ENCODE measurements around the gene LY6G6D.

Gene LY6G6D, protein sequence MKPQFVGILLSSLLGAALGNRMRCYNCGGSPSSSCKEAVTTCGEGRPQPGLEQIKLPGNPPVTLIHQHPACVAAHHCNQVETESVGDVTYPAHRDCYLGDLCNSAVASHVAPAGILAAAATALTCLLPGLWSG

DNA sequence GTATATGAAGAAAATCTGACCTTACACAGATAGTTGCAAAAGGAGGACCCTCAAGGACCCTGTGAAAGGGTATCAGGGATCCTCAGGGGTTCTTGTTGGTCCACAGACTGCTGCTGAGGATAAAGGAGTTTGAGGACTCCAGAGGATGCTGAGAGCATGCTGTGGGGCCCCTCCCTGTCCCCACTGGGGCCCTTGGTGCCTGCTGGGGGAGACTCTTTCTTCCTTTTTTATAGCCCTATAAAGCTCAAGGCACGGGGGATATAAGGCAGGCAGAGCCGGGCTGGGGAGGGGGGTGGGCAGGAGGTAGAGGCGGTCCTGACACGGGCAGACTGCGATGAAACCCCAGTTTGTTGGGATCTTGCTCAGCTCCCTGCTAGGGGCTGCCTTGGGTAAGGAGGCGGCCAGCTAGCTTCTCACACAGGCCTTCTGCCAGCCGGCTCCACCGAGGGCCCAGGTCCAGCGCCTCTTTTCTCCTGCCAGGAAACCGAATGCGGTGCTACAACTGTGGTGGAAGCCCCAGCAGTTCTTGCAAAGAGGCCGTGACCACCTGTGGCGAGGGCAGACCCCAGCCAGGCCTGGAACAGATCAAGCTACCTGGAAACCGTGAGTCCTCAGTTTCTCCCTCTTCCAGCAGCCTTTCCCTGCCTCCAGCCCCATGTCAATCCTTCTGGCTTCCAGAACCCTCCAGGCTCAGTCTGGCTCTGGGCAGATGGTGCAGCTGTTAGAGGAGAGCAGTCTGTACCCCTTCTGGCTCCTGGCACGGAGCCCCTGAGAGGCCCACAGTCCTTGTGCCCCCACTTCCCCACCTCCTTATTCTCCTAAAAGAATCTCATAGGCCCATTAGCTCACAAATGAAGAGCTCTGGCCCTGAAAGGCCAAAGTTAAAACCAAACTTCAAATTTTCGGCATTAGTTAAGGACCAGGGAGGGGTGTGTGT lies at the start of gene LY6G6D:
Gene LY6G6D (plus strand): TSS at position 327 of the 937 bp plus-strand sequence. CDS start 8 bp downstream, at position 335.
- no peak for DNase-seq

GRCh38 chr6:31665501-31666336 lies 49.4 kb upstream of the LY6G6D start, which contains the start of gene CSNK2B:
TSS of gene CSNK2B (plus strand) at chr6:31666080. CDS start at chr6:31666832, 752 bp downstream.
- peak; percentile 99 for DNase-seq

DNA sequence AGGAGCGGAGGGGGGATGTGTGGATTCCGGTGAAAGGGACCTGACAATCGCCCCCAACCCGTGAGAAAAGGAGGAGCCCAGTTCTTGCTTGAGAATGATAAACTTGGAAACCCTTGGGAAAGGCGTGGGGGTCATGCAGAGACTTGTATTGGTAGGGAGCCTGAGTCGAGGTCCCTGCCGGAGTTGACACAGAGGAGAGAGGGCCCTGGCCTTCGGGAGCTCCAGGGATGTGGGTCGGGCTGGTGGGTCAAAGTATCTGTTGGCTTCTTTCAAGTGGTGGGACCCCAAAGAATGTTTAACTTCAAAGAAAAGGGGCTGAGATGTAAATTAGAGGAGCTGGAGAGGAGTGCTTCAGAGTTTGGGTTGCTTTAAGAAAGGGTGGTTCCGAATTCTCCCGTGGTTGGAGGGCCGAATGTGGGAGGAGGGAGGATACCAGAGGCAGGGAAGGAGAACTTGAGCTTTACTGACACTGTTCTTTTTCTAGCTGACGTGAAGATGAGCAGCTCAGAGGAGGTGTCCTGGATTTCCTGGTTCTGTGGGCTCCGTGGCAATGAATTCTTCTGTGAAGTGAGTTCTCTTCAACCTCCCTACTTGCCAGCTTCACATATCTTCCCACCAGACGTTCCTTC lies 48.7 kb upstream of the LY6G6D start:
- no peak for DNase-seq

- no peak for DNase-seq
These were observed 45.5 kb upstream of the LY6G6D start, which contains the start of gene LY6G5B for GRCh38 chr6:31669676-31670075. TSS of gene LY6G5B (plus strand) at chr6:31669976. CDS start at chr6:31670951, 975 bp downstream.

DNA sequence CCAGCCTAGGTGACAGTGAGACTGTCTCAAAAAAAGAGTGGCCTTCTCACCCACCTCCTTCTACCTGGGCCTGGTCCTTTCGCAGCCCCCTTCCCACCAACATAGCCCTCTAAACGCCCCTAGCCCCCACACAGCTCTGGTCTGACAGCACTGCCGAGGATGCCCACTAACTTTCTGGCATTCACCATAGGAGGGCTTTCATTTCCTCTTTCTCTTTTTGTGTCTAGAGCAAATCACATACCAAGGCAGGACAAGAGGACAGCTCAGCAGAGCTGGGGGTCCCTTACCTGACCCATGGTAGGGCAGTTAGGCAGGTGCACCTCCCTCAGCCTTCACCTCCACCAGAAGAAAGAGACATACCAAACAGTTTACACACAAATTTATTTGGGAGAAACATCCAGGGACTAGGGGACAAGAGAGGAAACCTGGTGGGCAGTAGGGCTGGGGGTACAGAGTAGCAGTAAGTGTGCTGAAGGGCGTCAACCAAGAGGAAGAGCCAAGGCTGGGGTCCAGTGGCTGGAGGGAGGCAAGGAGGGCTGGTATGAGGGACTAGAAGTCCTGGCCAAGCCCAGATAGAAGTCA lies 38.7 kb upstream of the LY6G6D start:
- no peak for DNase-seq

DNA sequence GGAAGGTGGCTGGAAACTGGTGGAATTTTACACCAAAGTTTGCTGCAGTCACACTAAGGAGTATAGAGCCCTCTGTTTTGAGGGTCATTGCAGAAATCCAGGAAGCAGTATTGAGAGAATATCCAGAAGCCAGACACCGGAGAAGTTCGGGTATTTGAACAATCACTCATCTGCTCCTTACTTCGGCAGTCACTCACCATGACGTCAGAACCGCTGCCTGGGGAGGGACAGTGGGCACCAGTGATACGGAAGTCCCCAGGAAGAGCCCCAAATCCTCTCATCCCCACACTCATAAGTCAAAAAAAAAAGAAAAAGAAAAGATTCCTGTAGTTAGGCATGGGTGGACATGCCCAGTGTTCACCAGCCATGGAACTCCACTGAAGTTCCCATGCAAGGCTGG lies 38.2 kb upstream of the LY6G6D start:
- DNase-seq, result no peak

DNA sequence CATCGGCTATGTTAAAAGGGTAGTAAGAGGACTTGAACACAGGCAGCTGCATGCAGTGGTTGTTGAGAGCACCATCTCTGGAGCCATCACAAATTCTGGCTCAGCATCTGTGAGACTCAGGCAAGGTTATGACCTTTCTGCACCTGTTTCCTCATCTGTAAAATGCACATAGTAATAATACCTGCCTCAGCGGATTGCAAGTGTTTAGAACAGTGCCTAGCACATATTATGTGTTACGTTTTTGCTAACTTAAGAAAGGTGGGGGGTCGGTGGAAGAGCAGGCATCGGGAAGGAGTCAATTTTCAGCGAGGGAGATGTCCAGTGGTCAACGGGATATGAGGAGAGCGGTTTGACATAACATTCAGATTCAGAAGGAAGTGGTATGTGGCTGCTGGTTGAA lies 37.2 kb upstream of the LY6G6D start:
- no peak for DNase-seq

GRCh38 chr6:31680226-31681134 lies 34.7 kb upstream of the LY6G6D start, which contains the start of gene LY6G5C:
TSS of gene LY6G5C (minus strand) at chr6:31681067. CDS start at chr6:31680373, 694 bp downstream.
- DNase-seq, result peak; percentile 85

DNA sequence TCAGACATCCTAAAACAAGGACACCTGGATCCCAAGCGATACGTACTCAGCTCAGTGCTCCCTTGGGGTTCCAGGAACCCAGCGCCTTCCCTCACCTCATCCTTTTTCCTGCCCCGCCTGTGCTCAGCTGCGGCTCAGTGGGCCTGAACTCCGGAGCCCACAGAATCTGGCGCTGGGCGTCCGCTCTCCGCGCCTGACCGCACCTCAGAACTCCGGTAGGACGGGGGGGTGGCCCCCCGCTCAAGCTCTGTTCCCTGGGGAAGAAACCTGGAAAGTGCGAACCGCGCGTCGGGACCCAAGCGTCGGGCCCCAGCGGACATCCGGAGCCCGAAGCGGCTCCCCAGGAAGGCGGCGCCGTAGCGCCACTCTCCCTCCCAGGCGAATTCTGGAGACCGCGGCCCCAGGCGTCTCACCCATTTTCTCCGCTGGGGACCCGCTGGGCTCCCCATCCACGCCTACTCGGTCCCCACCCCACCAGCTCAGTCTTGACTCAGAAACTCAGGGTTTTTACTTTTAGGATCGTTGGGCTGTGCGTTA lies 33.9 kb upstream of the LY6G6D start:
- DNase-seq, result peak; percentile 60

- no peak for DNase-seq
These were observed 31.6 kb upstream of the LY6G6D start for GRCh38 chr6:31683591-31683990.

- DNase-seq, result no peak
These were observed 28.7 kb upstream of the LY6G6D start for GRCh38 chr6:31686483-31686882.

- DNase-seq, result no peak
These were observed 27.8 kb upstream of the LY6G6D start for GRCh38 chr6:31687321-31687720.

GRCh38 chr6:31687860-31688693 lies 27.1 kb upstream of the LY6G6D start:
- DNase-seq, result no peak

GRCh38 chr6:31689249-31690110 lies 25.7 kb upstream of the LY6G6D start:
- DNase-seq, result no peak

DNA sequence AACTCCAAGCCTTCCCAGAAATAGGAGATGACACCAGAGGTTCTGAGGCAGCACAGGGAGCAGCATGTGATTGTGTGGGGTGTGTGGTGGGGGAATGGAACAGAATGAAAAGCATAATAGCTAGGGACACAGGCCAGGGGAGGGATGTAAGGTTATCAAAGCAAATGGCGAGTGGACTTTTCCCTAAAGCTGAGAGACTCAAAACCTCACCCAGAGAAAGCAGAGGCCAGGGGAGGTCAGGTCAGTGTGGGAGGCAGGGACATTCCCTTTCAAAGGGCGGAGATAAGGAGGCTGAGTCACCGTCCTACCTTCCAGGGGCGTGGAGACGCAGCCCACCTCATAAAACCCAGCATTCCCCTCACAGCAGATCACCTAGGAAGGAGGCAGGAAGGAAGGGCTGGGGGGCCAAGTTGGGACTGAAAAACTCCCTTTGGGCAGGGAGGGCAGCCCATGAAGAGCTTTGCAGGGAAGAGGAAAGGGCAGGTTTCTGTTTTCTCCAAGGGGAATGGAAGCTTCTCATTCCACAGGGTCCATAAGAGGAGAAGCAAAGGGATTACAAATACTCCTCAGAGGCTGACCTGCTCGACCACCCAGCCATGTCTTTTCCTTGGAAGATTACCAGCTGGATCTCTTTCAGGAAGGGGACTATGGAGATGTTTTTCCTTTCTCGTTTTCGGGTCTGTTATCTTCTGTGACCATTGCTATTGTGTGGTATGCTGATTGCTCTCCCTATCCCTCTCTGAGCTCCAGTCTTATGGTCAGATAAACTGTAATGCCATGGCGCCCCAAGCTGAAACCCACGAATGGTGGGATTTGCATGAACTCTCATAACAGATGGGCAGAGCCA lies 24.7 kb upstream of the LY6G6D start:
- no peak for DNase-seq

DNA sequence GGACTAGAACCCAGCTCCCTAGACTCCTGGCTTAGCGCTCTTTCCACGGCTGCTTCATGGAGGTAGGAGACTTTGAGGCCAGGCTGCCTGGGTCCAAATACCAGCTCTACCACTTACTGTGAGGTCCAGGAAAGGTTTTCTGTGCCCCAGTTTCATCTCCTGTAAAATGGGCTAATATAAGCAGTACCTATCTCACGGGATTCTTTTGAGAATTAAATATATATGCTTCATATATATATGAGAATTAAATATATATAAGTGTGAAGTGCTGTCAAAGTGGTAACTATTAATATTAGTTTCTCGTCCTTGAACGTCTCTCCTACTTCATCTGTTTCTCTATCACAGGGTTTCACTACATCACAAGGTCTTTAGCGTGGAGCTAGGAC lies 24.1 kb upstream of the LY6G6D start:
- no peak for DNase-seq

DNA sequence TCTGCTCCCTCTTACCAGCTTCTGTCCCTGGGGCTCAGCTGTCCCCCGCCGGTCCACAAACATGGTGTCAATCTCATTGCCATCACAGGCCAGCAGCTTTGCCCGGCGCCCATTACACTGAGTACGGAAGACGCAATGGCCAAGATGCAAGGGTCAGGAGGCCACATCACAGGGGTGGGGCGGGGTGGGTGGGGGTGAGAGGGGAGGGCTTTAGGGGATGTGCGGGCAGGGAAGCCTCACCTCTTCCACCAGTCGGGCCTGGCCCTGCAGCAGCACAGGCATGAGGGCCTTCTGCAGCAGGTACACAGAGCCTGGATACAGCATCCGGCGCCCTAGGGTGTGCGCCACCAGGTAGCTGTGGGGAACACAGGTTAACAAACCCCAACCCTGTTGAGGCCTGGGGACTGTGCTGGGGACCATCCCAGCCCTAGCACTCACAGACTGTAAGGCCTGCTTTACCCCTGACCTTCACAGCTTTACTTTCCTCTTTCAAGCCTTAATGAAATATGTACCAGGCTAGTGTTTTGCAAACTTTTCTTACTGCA lies 23.5 kb upstream of the LY6G6D start:
- DNase-seq, result no peak

- DNase-seq, result no peak
These were observed 22.8 kb upstream of the LY6G6D start for GRCh38 chr6:31692353-31692752.
